H9 (cell line): ENCODE data around the gene AADAT. TPM values are rescaled to one million over a fixed set of nuclear protein-coding genes. Genes with fewer than 3 reads are reported as not detected.

Source experiments
- DNase-seq: peaks from one replicate; pipeline ENCODE4 v3.0.0-alpha.2; 2017
- H2AFZ ChIP-seq: one replicate; pipeline ENCODE4 v1.6.1; 2013; ENCODE audit warnings: mild to moderate bottlenecking, low read length, control low read depth, moderate library complexity
- H2AK5ac ChIP-seq: 2 replicates; pipeline ENCODE4 v1.6.1; 2013; ENCODE audit warnings: low read length, control low read depth, mixed read lengths; ENCODE audit not compliant: insufficient read length
- H2BK120ac ChIP-seq: one replicate; pipeline ENCODE4 v1.6.1; 2013; ENCODE audit warnings: low read depth, mild to moderate bottlenecking, low read length, control low read depth, inconsistent platforms; ENCODE audit not compliant: poor library complexity, severe bottlenecking
- H2BK12ac ChIP-seq: 2 replicates; pipeline ENCODE4 v1.6.1; 2013; ENCODE audit warnings: low read length, control low read depth, mixed read lengths, low read depth; ENCODE audit not compliant: insufficient read length
- H2BK15ac ChIP-seq: 2 replicates; pipeline ENCODE4 v1.6.1; 2013; ENCODE audit warnings: low read depth, low read length, control low read depth
- H2BK20ac ChIP-seq: one replicate; pipeline ENCODE4 v1.6.1; 2013; ENCODE audit warnings: low read depth, mild to moderate bottlenecking, low read length, control low read depth, inconsistent platforms; ENCODE audit not compliant: poor library complexity, severe bottlenecking
- H2BK5ac ChIP-seq: 2 replicates; pipeline ENCODE4 v1.6.1; 2013; ENCODE audit warnings: low read length, control low read depth, mixed read lengths; ENCODE audit not compliant: insufficient read length
- H3K14ac ChIP-seq: 2 replicates; pipeline ENCODE4 v1.6.1; 2013; ENCODE audit warnings: low read length, control low read depth; ENCODE audit not compliant: insufficient read depth
- H3K18ac ChIP-seq: 2 replicates; pipeline ENCODE4 v1.6.1; 2013; ENCODE audit warnings: low read depth, mild to moderate bottlenecking, mixed read lengths, low read length, control low read depth; ENCODE audit not compliant: insufficient read length
- H3K23ac ChIP-seq: 2 replicates; pipeline ENCODE4 v1.6.1; 2013; ENCODE audit warnings: low read length, control low read depth, mixed read lengths, low read depth; ENCODE audit not compliant: insufficient read length
- H3K23me2 ChIP-seq: 2 replicates; pipeline ENCODE4 v1.6.1; 2013; ENCODE audit warnings: low read depth, mild to moderate bottlenecking, mixed read lengths, low read length, control low read depth; ENCODE audit not compliant: insufficient read length, poor library complexity, severe bottlenecking
- H3K27ac ChIP-seq: 2 replicates; pipeline ENCODE4 v1.5.1; 2013; ENCODE audit warnings: low read length, control low read depth, mixed read lengths, low read depth; ENCODE audit not compliant: insufficient read length
- H3K27me3 ChIP-seq: 2 replicates; pipeline ENCODE4 v1.6.1; 2013; ENCODE audit warnings: low read length, control low read depth, inconsistent platforms; ENCODE audit not compliant: insufficient read depth
- H3K4ac ChIP-seq: 2 replicates; pipeline ENCODE4 v1.6.1; 2013; ENCODE audit warnings: low read depth, mild to moderate bottlenecking, control low read depth, inconsistent platforms, low read length, moderate library complexity
- H3K4me1 ChIP-seq: 2 replicates; pipeline ENCODE4 v1.6.1; 2013; ENCODE audit warnings: low read length, control low read depth, inconsistent platforms; ENCODE audit not compliant: insufficient read depth
- H3K4me2 ChIP-seq: 2 replicates; pipeline ENCODE4 v1.6.1; 2013; ENCODE audit warnings: low read length, control low read depth, mixed read lengths; ENCODE audit not compliant: insufficient read length, insufficient read depth
- H3K56ac ChIP-seq: 2 replicates; pipeline ENCODE4 v1.6.1; 2013; ENCODE audit warnings: low read depth, mild to moderate bottlenecking, mixed read lengths, low read length, control low read depth; ENCODE audit not compliant: insufficient read length
- H3K79me1 ChIP-seq: 2 replicates; pipeline ENCODE4 v1.6.1; 2013; ENCODE audit warnings: low read depth, mild to moderate bottlenecking, moderate library complexity, low read length, control low read depth, inconsistent platforms; ENCODE audit not compliant: insufficient read depth, poor library complexity, severe bottlenecking
- H3K79me2 ChIP-seq: 2 replicates; pipeline ENCODE4 v1.6.1; 2013; ENCODE audit warnings: low read length, control low read depth, inconsistent platforms; ENCODE audit not compliant: insufficient read depth
- H3K9ac ChIP-seq: 2 replicates; pipeline ENCODE4 v1.6.1; 2013; ENCODE audit warnings: low read length, control low read depth, mixed read lengths; ENCODE audit not compliant: insufficient read length; ENCODE audit errors: extremely low read depth
- H3K9me3 ChIP-seq: one replicate; pipeline ENCODE4 v1.6.1; 2013; ENCODE audit warnings: low read depth, low read length, inconsistent platforms; ENCODE audit not compliant: control insufficient read depth
- H3T11ph ChIP-seq: one replicate; pipeline ENCODE4 v1.6.1; 2013; ENCODE audit warnings: mild to moderate bottlenecking, low read length, control low read depth, inconsistent platforms
- H4K20me1 ChIP-seq: one replicate; pipeline ENCODE4 v1.6.1; 2013; ENCODE audit not compliant: control insufficient read depth, insufficient read length, insufficient read depth
- H4K5ac ChIP-seq: 2 replicates; pipeline ENCODE4 v1.6.1; 2013; ENCODE audit warnings: low read depth, mild to moderate bottlenecking, mixed read lengths, low read length, control low read depth; ENCODE audit not compliant: insufficient read length
- H4K8ac ChIP-seq: replicated peaks from 2 replicates; pipeline ENCODE4 v1.6.1; 2013; ENCODE audit warnings: low read length, control low read depth, mixed read lengths, low read depth; ENCODE audit not compliant: insufficient read length
- H4K91ac ChIP-seq: 2 replicates; pipeline ENCODE4 v1.6.1; 2013; ENCODE audit warnings: low read depth, mild to moderate bottlenecking, moderate library complexity, mixed read lengths, low read length, control low read depth; ENCODE audit not compliant: insufficient read length
- H3K27ac Mint-ChIP-seq, 3 experiments: 2 replicates in 2 of 3; 3 replicates in 1 of 3; pipeline ENCODE4 v1.8.0; 2020 to 2021; ENCODE audit warnings: mixed read lengths in 3 of 3, mild to moderate bottlenecking in 1 of 3, moderate library complexity in 1 of 3
- H3K27me3 Mint-ChIP-seq: 2 replicates; pipeline ENCODE4 v1.8.0; 2021; ENCODE audit warnings: low read depth, mild to moderate bottlenecking, moderate library complexity, mixed read lengths
- H3K36me3 Mint-ChIP-seq, 3 experiments: 2 replicates in 2 of 3; 3 replicates in 1 of 3; pipeline ENCODE4 v1.8.0; 2020 to 2021; ENCODE audit warnings: low read depth in 3 of 3, mixed read lengths in 3 of 3; ENCODE audit not compliant: insufficient read depth in 1 of 3
- H3K4me1 Mint-ChIP-seq, 2 experiments: 2 replicates each; pipeline ENCODE4 v1.8.0; 2020; ENCODE audit warnings: mixed read lengths in 2 of 2
- H3K4me3 Mint-ChIP-seq, 2 experiments: 2 replicates in 1 of 2; 3 replicates in 1 of 2; pipeline ENCODE4 v1.8.0; 2020 to 2021; ENCODE audit warnings: mild to moderate bottlenecking in 2 of 2, mixed read lengths in 2 of 2, moderate library complexity in 1 of 2
- H3K9me3 Mint-ChIP-seq, 2 experiments: 2 replicates in 1 of 2; 3 replicates in 1 of 2; pipeline ENCODE4 v1.8.0; 2020; ENCODE audit warnings: mild to moderate bottlenecking in 2 of 2, mixed read lengths in 2 of 2, moderate library complexity in 1 of 2
- CTCF ChIP-seq: fragments of 200-600 bp; sonication (generic); conservative IDR thresholded peaks from 3 replicates; pipeline ENCODE4 v1.8.0; 2021; ENCODE audit warnings: antibody characterized with exemption, mild to moderate bottlenecking
- WGBS: extraction: QIAGEN DNeasy Blood & Tissue Kit; methylation state at CpG from one replicate; pipeline ENCODE4 v1.1.7; 2013; ENCODE audit warnings: missing lambda C conversion rate, low lambda C conversion rate, mixed read lengths; ENCODE audit not compliant: insufficient read length; ENCODE audit errors: extremely low coverage; 5-methylcytosine and 5-hydroxymethylcytosine counted together
- total RNA-seq: library from RNA; stranded (reverse); gene quantifications from 2 replicates; pipeline ENCODE4 v1.2.1, GENCODE V29; 2021

Gene AADAT
- total RNA-seq, 1 experiment from 2014 or later: 14.1 TPM

DNA sequence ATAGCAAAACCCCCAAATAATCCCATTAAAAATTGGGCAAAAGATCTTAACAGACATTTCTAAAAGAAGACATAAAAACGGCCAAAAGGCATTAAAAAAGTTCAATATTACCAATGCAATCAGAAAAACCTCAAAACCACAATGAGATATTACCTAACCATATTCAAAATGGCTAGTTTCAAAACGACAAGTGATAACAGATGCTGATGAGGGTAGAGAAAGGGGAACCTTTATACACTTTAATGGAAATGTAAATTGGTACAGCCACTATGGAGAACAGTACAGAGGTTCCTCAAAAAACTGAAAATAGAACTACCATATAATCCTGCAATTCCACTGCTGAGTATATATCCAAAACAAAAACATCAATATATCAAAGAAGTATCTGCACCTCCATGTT lies 6.2 kb downstream of the AADAT start:
- Mint-ChIP-seq H3K27ac (no peak overlapping the region), H3K9me3 (no peaks in the 10 kb centered on the region), H3K4me1 (peaks cover under 1 to 3% of the 10 kb centered on the region in 2 experiments), H3K4me3 (no peak overlapping the region), H3K36me3 (peaks cover 36 to 80% (median 69%) of the 10 kb centered on the region in 3 experiments), H3K27me3 (no peaks in the 10 kb centered on the region; the same call in 1 of the 2 replicates)
- Histone ChIP-seq H2BK5ac (no peak overlapping the region), H3T11ph (no peak overlapping the region), H3K9me3 (no peaks in the 10 kb centered on the region), H3K79me2 (no peaks in the 10 kb centered on the region), H3K9ac (no peak overlapping the region), H4K91ac (no peak overlapping the region), H3K4ac (no peak overlapping the region), H2BK20ac (no peak overlapping the region), H3K27ac (no peak overlapping the region), H3K4me2 (no peak overlapping the region), H2BK15ac (no peak overlapping the region), H3K23me2 (no peaks in the 10 kb centered on the region), H3K27me3 (no peaks in the 10 kb centered on the region), H2BK120ac (no peak overlapping the region), H3K4me1 (no peaks in the 10 kb centered on the region), H3K79me1 (no peaks in the 10 kb centered on the region), H3K18ac (no peak overlapping the region), H3K56ac (no peak overlapping the region), H4K5ac (no peak overlapping the region), H4K8ac (no peak overlapping the region), H3K23ac (no peak overlapping the region), H2AFZ (no peak overlapping the region), H4K20me1 (no peaks in the 10 kb centered on the region), H3K14ac (no peak overlapping the region), H2AK5ac (no peak overlapping the region), H2BK12ac (no peak overlapping the region)
- DNase-seq: no peak
- TF ChIP-seq CTCF: no peak
- no CpG with 5 or more reads among the region's 2 CpGs for whole genome bisulfite sequencing
